MM.1S (cell line): ENCODE measurements around the gene BCAS3.
"Not testable (repeated sequence)": the region's sequence is repeated elsewhere in the genome, so short reads cannot be mapped to it uniquely, and the experiment has no call there.

Experiments
- EZH2 ChIP-seq: fragments of 300-600 bp; sonication (generic); optimal IDR thresholded peaks from 2 replicates; pipeline ENCODE3; 2017; ENCODE audit warnings: low read depth, mild to moderate bottlenecking, antibody characterized with exemption, low read length, mixed read lengths
- EZH2phosphoT487 ChIP-seq: fragments of 300-600 bp; sonication (generic); IDR thresholded peaks from 2 replicates; pipeline ENCODE4 v1.6.1; 2018; ENCODE audit warnings: antibody characterized with exemption, low read length
- TF ChIP-seq, protein P1 (sequence below): fragments of 300-600 bp; sonication (generic); IDR thresholded peaks from 2 replicates; pipeline ENCODE4 v1.5.1; 2016; ENCODE audit warnings: antibody characterized with exemption, low read length, mixed read lengths

DNA sequence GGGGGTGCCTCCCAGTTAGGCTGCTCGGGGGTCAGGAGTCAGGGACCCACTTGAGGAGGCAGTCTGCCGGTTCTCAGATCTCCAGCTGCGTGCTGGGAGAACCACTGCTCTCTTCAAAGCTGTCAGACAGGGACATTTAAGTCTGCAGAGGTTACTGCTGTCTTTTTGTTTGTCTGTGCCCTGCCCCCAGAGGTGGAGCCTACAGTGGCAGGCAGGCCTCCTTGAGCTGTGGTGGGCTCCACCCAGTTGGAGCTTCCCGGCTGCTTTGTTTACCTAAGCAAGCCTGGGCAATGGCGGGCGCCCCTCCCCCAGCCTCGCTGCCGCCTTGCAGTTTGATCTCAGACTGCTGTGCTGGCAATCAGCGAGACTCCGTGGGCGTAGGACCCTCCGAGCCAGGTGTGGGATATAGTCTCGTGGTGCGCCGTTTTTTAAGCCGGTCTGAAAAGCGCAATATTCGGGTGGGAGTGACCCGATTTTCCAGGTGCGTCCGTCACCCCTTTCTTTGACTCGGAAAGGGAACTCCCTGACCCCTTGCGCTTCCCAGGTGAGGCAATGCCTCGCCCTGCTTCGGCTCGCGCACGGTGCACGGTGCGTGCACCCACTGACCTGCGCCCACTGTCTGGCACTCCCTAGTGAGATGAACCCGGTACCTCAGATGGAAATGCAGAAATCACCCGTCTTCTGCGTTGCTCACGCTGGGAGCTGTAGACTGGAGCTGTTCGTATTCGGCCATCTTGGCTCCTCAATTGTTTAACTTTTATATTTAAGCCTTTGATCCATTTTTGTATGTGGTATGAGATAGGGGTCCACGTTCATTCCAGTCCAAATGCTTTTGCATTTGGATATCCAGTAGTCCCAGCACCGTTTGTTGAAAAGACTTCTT, 209.3 kb downstream of the BCAS3 start:
- TF ChIP-seq, protein P1, sequence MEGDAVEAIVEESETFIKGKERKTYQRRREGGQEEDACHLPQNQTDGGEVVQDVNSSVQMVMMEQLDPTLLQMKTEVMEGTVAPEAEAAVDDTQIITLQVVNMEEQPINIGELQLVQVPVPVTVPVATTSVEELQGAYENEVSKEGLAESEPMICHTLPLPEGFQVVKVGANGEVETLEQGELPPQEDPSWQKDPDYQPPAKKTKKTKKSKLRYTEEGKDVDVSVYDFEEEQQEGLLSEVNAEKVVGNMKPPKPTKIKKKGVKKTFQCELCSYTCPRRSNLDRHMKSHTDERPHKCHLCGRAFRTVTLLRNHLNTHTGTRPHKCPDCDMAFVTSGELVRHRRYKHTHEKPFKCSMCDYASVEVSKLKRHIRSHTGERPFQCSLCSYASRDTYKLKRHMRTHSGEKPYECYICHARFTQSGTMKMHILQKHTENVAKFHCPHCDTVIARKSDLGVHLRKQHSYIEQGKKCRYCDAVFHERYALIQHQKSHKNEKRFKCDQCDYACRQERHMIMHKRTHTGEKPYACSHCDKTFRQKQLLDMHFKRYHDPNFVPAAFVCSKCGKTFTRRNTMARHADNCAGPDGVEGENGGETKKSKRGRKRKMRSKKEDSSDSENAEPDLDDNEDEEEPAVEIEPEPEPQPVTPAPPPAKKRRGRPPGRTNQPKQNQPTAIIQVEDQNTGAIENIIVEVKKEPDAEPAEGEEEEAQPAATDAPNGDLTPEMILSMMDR = not testable (repeated sequence)
- not testable (repeated sequence) for TF ChIP-seq EZH2, EZH2phosphoT487
